Gastrocnemius medialis (tissue), 4 donors: Measurements from ENCODE around the gene RALY. TPM values are rescaled to one million over a fixed set of nuclear protein-coding genes. Genes with fewer than 3 reads are reported as not detected.

ENCODE experiments used
- ATAC-seq, 2 donors: fragments of 150-250 bp; one replicate each; pipeline ENCODE4 v1.9.1; 2016
- DNase-seq, 2 donors: peaks; one replicate each; pipeline ENCODE4 v3.0.0-alpha.2; 2019
- H3K27ac ChIP-seq, 4 donors: fragments of 200-600 bp; sonication (generic); 1 replicate in 1 of 4; 2 replicates in 3 of 4; pipeline ENCODE4 v1.5.1; 2016 to 2018; ENCODE audit warnings: mild to moderate bottlenecking in 2 of 4, moderate library complexity in 1 of 4
- H3K27me3 ChIP-seq, 3 donors: fragments of 200-600 bp; sonication (generic) in 2 of 3; 1 replicate in 1 of 3; 2 replicates in 2 of 3; pipeline versions ENCODE4 v1.5.1 to v1.6.0; 2016 to 2019; ENCODE audit warnings: mild to moderate bottlenecking in 1 of 3, moderate library complexity in 1 of 3
- H3K36me3 ChIP-seq, 2 donors: fragments of 200-600 bp; sonication (generic) in 1 of 2; one replicate each; pipeline ENCODE4 v1.5.1; 2017 to 2018
- H3K4me1 ChIP-seq, 2 donors: fragments of 200-600 bp; sonication (generic) in 1 of 2; one replicate each; pipeline ENCODE4 v1.5.1; 2016 to 2017; ENCODE audit warnings: mild to moderate bottlenecking in 2 of 2
- H3K4me3 ChIP-seq, 4 donors: fragments of 200-600 bp; sonication (generic) in 3 of 4; 1 replicate in 1 of 4; 2 replicates in 3 of 4; pipeline ENCODE4 v1.5.1; 2016 to 2019; ENCODE audit warnings: mild to moderate bottlenecking in 2 of 4
- H3K9me3 ChIP-seq, 3 donors: fragments of 200-600 bp; sonication (generic) in 2 of 3; 1 replicate in 1 of 3; 2 replicates in 2 of 3; pipeline ENCODE4 v1.5.1; 2016 to 2019
- POLR2A ChIP-seq, 2 donors: fragments of 450-650 bp; IDR thresholded peaks; one replicate each; pipeline ENCODE4 v1.6.1; 2017; ENCODE audit warnings: antibody characterized with exemption in 2 of 2, mild to moderate bottlenecking in 2 of 2, moderate library complexity in 2 of 2
- in situ Hi-C, 4 donors: fragments of 200-750 bp; cut with MboI; loops; one replicate each; pipeline versions ENCODE4 v1.15.0 to v1.8.0; 2017; ENCODE audit warnings: low sequenced_read_pairs in 4 of 4
- intact Hi-C: fragments of 100-400 bp; cut with DNase I; formaldehyde crosslinking; loops from one replicate; pipeline ENCODE4 v1.15.1; 2023; ENCODE audit warnings: low total_unique reads
- total RNA-seq, 4 donors: library from RNA; depleted of rRNA; stranded (reverse); fragments of >200 nt; gene quantifications; one replicate each; pipeline versions ENCODE4 v1.1.0 to v1.2.3, GENCODE V29; 2016
- TF ChIP-seq, protein P1 (sequence below), 5 experiments: fragments of 450-650 bp in 3 of 5; fragments of 200-600 bp in 2 of 5; sonication (generic) in 2 of 5; IDR thresholded peaks in 4 of 5; conservative IDR thresholded peaks in 1 of 5; 1 replicate in 4 of 5; 2 replicates in 1 of 5; pipeline ENCODE4 v1.5.1; 2016 to 2019; ENCODE audit warnings: antibody characterized with exemption in 5 of 5, mild to moderate bottlenecking in 3 of 5, moderate library complexity in 3 of 5

Gene RALY
- total RNA-seq, 4 donors from 2014 or later, result 69.0 to 119 (median 93.1) TPM

GRCh38 chr20:34001378-34001777 is 7.7 kb downstream of the RALY start:
- DNase-seq (no peak), ATAC-seq (no peak)
- no peak overlapping the region for H3K4me3 ChIP-seq
- in situ Hi-C loops (no loop called here), intact Hi-C loops (no loop called here)
- H3K27me3 ChIP-seq, result no peaks in the 10 kb centered on the region
- peaks cover 44 to 60% of the 10 kb centered on the region in 2 donors for H3K4me1 ChIP-seq
- no peaks in the 10 kb centered on the region for H3K36me3 ChIP-seq
- TF ChIP-seq, protein P1, sequence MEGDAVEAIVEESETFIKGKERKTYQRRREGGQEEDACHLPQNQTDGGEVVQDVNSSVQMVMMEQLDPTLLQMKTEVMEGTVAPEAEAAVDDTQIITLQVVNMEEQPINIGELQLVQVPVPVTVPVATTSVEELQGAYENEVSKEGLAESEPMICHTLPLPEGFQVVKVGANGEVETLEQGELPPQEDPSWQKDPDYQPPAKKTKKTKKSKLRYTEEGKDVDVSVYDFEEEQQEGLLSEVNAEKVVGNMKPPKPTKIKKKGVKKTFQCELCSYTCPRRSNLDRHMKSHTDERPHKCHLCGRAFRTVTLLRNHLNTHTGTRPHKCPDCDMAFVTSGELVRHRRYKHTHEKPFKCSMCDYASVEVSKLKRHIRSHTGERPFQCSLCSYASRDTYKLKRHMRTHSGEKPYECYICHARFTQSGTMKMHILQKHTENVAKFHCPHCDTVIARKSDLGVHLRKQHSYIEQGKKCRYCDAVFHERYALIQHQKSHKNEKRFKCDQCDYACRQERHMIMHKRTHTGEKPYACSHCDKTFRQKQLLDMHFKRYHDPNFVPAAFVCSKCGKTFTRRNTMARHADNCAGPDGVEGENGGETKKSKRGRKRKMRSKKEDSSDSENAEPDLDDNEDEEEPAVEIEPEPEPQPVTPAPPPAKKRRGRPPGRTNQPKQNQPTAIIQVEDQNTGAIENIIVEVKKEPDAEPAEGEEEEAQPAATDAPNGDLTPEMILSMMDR (IDR thresholded peaks at IDR 0.05 in 4 of 5, conservative IDR thresholded peaks at IDR 0.05 in 1 of 5), result no peak
- H3K9me3 ChIP-seq, result no peaks in the 10 kb centered on the region
- H3K27ac ChIP-seq, result no peak overlapping the region

- H3K27ac ChIP-seq, result no peak overlapping the region
- DNase-seq (no peak), ATAC-seq (no peak)
- in situ Hi-C loops (no loop called here), intact Hi-C loops (no loop called here)
- H3K4me3 ChIP-seq, result no peak overlapping the region
- no peaks in the 10 kb centered on the region for H3K36me3 ChIP-seq
- H3K27me3 ChIP-seq, result no peaks in the 10 kb centered on the region
- H3K9me3 ChIP-seq, result no peaks in the 10 kb centered on the region
- TF ChIP-seq POLR2A (IDR thresholded peaks at IDR 0.05), result no peak
- TF ChIP-seq, protein P1 (IDR thresholded peaks at IDR 0.05 in 4 of 5, conservative IDR thresholded peaks at IDR 0.05 in 1 of 5), result no peak
- peaks cover 33 to 45% of the 10 kb centered on the region in 2 donors for H3K4me1 ChIP-seq
These were observed 10.5 kb downstream of the RALY start for GRCh38 chr20:34004227-34004626.

DNA sequence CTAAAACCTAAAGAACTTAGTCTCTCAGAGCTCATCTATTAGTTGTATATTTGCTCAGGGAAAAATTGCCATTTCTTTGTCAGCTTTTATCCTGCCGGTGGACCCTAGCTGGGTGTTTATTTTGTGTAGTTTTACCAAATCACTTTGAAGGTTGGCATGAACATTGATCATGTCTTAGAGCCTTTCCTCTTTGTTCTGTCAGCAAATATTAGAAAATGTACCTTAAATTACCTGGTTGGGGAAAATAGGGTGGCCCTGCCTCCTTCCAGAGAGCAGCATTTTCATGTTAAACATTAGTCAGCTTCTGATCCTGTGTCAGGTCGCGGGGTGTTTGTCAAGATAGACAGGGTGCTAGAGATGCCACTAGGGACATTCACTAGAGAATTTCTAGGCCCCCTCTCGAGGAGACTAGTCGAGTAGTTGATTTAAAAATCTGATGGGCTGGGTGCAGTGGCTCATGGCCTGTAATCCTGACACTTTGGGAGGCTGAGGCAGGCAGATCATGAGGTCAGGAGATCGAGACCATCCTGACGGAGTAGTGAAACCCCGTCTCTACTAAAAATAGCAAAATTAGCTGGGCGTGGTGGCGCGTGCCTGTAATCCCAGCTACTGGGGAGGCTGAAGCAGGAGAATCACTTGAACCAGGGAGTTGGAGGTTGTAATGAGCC is 11.2 kb downstream of the RALY start:
- Histone ChIP-seq H3K9me3 (no peaks in the 10 kb centered on the region), H3K36me3 (no peaks in the 10 kb centered on the region), H3K27me3 (no peaks in the 10 kb centered on the region), H3K4me1 (peaks cover 33 to 40% of the 10 kb centered on the region in 2 donors), H3K27ac (no peak overlapping the region), H3K4me3 (no peak overlapping the region)
- no peak for DNase-seq
- TF ChIP-seq, protein P1 (IDR thresholded peaks at IDR 0.05 in 4 of 5, conservative IDR thresholded peaks at IDR 0.05 in 1 of 5), result no peak
- no peak for TF ChIP-seq POLR2A (IDR thresholded peaks at IDR 0.05)
- no peak for ATAC-seq
- intact Hi-C loops (no loop called here), in situ Hi-C loops (no loop called here)

- H3K4me3 ChIP-seq, result no peak overlapping the region
- H3K4me1 ChIP-seq, result peaks cover 23 to 34% of the 10 kb centered on the region in 2 donors
- intact Hi-C loops (no loop called here), in situ Hi-C loops (no loop called here)
- ATAC-seq (no peak), DNase-seq (no peak)
- no peaks in the 10 kb centered on the region for H3K36me3 ChIP-seq
- no peak overlapping the region for H3K27ac ChIP-seq
- TF ChIP-seq, protein P1 (IDR thresholded peaks at IDR 0.05 in 4 of 5, conservative IDR thresholded peaks at IDR 0.05 in 1 of 5), result no peak
- TF ChIP-seq POLR2A (IDR thresholded peaks at IDR 0.05), result no peak
- H3K27me3 ChIP-seq, result no peaks in the 10 kb centered on the region
- no peaks in the 10 kb centered on the region for H3K9me3 ChIP-seq
These were observed 12.9 kb downstream of the RALY start for GRCh38 chr20:34006619-34007018.

GRCh38 chr20:34008477-34008876 is 14.8 kb downstream of the RALY start:
- TF ChIP-seq POLR2A (IDR thresholded peaks at IDR 0.05), result no peak
- TF ChIP-seq, protein P1 (IDR thresholded peaks at IDR 0.05 in 4 of 5, conservative IDR thresholded peaks at IDR 0.05 in 1 of 5), result no peak
- H3K9me3 ChIP-seq, result no peaks in the 10 kb centered on the region
- in situ Hi-C loops, result no loop called here
- ATAC-seq (no peak), DNase-seq (no peak)
- no peak overlapping the region for H3K4me3 ChIP-seq
- H3K36me3 ChIP-seq, result no peaks in the 10 kb centered on the region
- peaks cover 27 to 51% of the 10 kb centered on the region in 2 donors for H3K4me1 ChIP-seq
- H3K27ac ChIP-seq, result no peak overlapping the region
- H3K27me3 ChIP-seq, result no peaks in the 10 kb centered on the region
- intact Hi-C loops, result no loop called here
